Measurements from ENCODE around the gene TM4SF20.

The TM4SF20 gene

DNA sequence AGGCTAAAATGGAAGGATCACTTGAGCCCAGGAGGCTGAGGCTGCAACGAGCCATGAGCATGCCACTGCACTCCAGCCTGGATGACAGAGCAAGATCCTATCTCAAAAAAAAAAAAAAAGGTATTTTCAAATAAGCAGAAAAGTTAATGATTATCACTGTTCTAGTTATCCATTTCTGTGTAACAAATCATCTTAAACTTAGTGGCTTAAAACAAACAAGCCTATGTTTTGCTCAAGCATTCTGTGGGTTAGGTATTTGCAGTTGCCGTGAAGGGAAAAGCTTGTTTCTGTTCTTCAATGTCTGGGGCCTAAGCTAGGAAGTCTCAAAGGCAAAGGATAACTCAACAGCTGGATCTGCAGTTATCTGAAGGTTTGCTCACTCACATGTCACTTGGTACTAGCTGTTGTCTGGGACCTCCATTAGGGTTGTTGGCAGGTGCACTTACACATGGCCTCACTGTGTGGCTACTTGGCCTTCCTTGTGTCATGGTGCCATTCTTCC, 40.0 kb downstream of the TM4SF20 start:
- CTCF ChIA-PET: interaction anchor here (1.5 kb wide), 2 partner anchors 11 to 67 kb away, joined by 4 read pairs; no protein-coding TSS in a partner anchor
- H3K4me3 ChIP-seq (ENCODE audit: low read depth, low read length): no peak overlapping the region
- TF ChIP-seq, protein P1, sequence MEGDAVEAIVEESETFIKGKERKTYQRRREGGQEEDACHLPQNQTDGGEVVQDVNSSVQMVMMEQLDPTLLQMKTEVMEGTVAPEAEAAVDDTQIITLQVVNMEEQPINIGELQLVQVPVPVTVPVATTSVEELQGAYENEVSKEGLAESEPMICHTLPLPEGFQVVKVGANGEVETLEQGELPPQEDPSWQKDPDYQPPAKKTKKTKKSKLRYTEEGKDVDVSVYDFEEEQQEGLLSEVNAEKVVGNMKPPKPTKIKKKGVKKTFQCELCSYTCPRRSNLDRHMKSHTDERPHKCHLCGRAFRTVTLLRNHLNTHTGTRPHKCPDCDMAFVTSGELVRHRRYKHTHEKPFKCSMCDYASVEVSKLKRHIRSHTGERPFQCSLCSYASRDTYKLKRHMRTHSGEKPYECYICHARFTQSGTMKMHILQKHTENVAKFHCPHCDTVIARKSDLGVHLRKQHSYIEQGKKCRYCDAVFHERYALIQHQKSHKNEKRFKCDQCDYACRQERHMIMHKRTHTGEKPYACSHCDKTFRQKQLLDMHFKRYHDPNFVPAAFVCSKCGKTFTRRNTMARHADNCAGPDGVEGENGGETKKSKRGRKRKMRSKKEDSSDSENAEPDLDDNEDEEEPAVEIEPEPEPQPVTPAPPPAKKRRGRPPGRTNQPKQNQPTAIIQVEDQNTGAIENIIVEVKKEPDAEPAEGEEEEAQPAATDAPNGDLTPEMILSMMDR (IDR thresholded peaks at IDR 0.05; ENCODE audit: insufficient read depth, low read length, missing control alignments): no peak
- POLR2A ChIA-PET: no interaction called here
- no peak for DNase-seq (ENCODE audit: low read depth, low spot score)

DNA sequence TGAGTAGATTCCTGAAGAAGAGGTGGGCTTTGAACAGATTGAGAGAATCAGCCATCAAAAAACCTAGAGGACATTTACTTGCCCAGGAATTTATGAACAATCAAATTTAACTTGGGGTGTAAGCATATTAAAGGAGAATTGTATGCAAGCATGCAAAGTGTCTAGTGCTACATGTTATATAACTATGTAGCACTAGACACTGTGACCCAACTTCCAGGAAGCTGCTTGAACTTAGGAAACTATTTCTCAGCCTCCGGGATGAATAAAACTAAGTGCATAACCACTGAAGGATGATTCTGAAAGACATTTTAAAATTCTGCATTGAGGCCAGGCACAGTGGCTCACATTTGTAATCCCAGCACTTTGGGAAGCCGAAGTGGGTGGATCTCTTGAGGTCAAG, 41.7 kb downstream of the TM4SF20 start:
- POLR2A ChIA-PET: no interaction called here
- TF ChIP-seq, protein P1 (IDR thresholded peaks at IDR 0.05; ENCODE audit: insufficient read depth, low read length, missing control alignments): no peak
- CTCF ChIA-PET: no interaction called here
- no peak overlapping the region for H3K4me3 ChIP-seq (ENCODE audit: low read depth, low read length)
- no peak for DNase-seq (ENCODE audit: low read depth, low spot score)

DNA sequence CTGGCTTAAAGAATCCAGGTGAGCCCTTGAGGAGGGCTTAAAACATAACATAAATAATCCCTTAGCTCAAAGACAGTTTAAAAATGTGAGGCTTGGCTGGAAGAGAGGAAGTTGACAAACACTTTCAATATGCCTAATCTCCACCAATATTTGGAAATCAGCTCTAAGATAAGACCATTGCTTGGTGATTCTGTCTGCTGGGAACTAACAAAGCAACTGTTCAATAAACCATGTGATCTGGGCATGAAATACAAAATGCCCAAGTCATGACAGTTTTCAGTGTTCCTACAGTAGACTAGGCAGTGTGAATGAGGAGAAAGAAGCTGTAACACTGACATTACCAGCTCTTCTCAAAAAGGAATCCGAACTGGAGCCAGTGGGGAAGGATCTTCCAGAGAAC, 43.4 kb downstream of the TM4SF20 start:
- no peak for DNase-seq (ENCODE audit: low read depth, low spot score)
- no peak overlapping the region for H3K4me3 ChIP-seq (ENCODE audit: low read depth, low read length)
- CTCF ChIA-PET: no interaction called here
- POLR2A ChIA-PET: no interaction called here
- TF ChIP-seq, protein P1 (IDR thresholded peaks at IDR 0.05; ENCODE audit: insufficient read depth, low read length, missing control alignments): no peak

DNA sequence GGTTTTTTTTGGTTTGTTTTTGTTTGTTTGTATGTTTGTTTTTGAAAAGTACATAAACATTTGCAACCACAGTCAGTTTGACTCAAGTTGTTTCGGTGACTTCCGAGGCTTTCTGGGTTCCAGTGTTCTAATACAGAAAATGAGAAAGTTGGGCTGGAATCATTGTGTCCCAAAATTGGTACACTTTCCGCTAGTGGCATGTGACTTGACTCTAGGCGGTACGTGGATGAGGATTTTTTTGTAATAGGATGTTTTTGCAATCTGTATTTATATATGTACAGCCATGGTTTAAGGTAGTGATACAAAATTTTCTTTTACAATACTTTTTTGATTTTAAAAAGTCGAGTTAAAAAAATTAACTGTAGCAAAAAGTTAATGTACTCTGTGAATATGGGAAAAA, 52.3 kb downstream of the TM4SF20 start:
- DNase-seq (ENCODE audit: low read depth, low spot score): no peak
- no peak overlapping the region for H3K4me3 ChIP-seq (ENCODE audit: low read depth, low read length)
- TF ChIP-seq, protein P1 (IDR thresholded peaks at IDR 0.05; ENCODE audit: insufficient read depth, low read length, missing control alignments): no peak
- CTCF ChIA-PET: no interaction called here
- POLR2A ChIA-PET: no interaction called here

DNA sequence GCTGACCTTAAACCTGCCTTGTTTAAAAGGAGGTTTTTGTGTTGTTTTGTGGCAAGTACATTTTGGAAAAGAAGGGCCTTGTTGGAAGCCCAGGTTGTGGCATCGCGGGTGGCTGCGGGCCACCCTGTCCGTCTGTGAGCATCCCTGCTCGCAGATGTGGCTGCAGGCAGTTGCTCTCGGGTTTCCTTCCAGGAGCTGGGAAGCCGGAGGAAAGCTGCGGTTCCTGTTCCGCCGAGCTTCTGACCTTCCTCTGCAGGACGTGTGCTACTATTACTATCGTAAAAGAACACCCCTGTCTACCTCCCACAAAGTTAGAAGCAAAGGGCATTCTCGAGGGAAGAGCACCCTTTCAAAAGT, 53.3 kb downstream of the TM4SF20 start:
- ChIA-PET CTCF (no interaction called here), POLR2A (interaction anchor here (0.6 kb wide), 1 partner anchor 41 kb away, joined by 3 read pairs; no protein-coding TSS in a partner anchor)
- TF ChIP-seq, protein P1 (IDR thresholded peaks at IDR 0.05; ENCODE audit: insufficient read depth, low read length, missing control alignments): no peak
- no peak for DNase-seq (ENCODE audit: low read depth, low spot score)
- peak overlapping the region; percentile 65 for H3K4me3 ChIP-seq (ENCODE audit: low read depth, low read length)

DNA sequence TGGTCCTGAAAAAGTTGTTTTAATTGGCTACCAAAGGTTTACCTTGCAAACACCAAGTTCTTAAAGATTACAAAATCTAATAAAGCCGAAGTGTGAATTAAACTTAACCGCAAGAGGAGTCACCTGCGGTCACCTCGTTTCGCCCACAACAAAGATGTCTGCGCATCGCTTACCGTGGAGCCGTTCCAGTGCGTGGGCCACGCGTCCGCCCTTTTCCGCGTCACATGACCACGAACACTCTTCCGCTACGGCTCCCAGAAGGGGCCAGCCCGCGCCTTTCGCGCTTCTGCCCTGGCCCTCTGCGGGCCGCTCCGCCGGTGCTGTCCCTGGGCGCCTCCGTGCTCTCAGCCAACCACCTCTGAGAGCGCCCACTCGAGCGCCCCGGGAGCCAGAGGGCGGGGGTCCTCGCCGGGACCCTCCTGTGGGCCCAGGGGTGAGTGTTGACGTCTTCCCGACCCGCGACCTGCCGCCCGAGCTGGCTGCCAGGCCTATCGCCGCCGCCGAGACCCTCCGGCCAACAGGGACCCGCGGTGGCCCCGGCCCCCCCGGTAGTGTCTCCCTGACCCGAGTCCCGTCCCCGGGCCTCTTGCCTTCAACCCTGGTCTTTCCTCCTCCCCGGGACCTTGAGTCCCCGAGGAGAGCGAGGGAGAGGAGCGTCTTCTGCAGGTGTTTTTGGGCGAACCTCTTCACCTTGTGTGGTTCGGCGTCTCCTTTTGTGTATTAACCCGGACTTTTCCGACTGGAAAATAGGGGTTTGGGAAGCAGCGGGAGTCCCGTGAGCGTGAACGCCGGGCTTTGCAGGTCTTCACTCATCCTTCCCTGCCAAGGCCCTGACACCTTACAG, 53.9 kb downstream of the TM4SF20 start, which contains the start of gene MFF:
Gene MFF (plus strand): TSS at position 257 of the 844 bp plus-strand sequence. CDS start 5,415 bp downstream, outside the sequence.
- POLR2A ChIA-PET: no interaction called here
- TF ChIP-seq, protein P1 (IDR thresholded peaks at IDR 0.05; ENCODE audit: insufficient read depth, low read length, missing control alignments): no peak
- CTCF ChIA-PET: no interaction called here
- H3K4me3 ChIP-seq (ENCODE audit: low read depth, low read length): peak within 1 kb of the TSS; percentile 65
- DNase-seq (ENCODE audit: low read depth, low spot score): peak; percentile 60
